8988T (cell line): ENCODE results near the gene GRM3.

Experiments used
- DNase-seq: peaks from one replicate; pipeline ENCODE4 v3.0.0; 2011

GRM3 gene

DNA sequence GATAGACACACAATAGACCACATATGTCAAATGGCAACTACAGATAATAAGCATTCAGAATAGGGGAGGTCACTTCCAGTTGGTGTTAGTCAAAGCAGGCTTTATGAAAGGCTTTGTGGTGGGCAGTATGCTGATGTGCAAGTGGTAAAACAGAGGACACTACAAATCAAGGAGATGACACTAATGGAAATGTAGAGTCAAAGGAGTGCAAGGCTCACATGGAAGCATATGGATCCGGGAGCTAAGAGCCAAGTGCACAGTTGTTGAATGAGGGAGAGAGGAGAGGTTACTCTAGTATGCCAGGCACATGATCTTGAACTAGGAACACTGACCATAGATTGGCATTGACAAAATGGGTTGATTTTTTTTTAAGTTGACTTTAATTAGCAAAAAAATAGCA, 62.7 kb downstream of the GRM3 start:
- no peak for DNase-seq

DNA sequence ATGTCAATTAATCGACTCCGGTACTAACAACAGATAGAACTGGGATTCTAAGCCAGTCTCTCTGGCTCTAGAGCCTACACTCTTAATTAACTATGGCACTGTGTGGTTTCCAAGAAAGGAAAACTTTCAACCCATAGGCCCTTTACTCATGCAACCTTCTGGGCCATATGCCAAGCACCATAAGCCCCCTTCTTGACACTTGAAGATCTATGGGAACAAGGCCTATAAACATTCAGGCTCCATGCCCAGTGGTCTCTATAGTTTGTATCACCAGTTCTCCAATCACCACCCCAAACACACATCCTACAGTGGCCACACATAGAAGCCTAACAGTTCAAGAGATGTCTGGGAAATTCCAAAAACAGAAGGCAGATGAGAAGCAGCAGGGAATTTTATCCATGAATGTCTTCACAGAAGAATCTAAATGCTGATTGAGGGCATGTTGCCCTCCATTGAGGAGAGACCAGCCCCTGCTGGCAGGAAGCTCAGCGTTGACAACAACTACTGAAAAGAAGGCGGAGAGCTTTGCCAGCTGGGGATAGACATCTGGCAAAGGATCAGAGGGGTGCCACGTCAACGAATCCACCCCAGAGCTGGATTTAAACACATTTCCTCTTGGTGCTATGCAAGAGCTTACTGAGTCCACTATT, 64.4 kb downstream of the GRM3 start:
- DNase-seq = no peak

DNA sequence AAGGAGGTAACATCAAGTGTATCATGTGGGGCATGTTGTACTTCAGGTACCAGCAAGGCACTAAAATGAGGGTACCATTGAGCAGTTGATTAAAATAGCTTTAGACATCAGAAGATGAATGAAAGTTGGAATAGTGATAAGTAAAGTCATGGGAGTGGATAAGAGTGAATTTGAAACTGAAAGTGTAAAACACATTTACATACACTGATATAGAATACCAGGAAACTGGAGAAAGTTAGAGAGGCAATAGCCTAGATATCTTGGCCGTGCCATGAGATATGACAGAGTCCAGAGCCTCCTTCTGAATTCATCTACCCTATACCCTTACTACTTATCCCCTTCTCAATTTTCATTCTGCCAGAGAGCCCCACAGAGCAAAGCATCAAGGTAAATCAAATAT, 76.6 kb downstream of the GRM3 start:
- DNase-seq = no peak

DNA sequence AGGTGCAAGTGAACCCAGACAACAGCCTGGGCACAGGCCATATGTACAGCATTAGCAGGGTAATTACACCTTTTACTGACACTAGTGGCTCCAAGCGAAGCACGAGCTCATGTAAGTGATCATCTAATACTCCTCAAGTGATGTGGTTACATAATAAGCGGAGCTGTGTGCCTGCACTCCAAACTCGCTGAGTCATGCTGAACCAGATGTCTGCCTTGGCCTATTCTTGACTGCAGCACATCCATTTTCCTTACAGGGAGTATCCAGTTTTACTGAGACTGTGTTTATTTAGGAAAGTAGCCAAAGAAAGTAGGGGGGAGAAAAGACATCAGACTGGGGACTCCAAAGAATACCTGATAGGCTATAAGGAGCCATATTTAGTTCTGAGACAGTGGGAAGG, 90.1 kb downstream of the GRM3 start:
- DNase-seq = no peak

DNA sequence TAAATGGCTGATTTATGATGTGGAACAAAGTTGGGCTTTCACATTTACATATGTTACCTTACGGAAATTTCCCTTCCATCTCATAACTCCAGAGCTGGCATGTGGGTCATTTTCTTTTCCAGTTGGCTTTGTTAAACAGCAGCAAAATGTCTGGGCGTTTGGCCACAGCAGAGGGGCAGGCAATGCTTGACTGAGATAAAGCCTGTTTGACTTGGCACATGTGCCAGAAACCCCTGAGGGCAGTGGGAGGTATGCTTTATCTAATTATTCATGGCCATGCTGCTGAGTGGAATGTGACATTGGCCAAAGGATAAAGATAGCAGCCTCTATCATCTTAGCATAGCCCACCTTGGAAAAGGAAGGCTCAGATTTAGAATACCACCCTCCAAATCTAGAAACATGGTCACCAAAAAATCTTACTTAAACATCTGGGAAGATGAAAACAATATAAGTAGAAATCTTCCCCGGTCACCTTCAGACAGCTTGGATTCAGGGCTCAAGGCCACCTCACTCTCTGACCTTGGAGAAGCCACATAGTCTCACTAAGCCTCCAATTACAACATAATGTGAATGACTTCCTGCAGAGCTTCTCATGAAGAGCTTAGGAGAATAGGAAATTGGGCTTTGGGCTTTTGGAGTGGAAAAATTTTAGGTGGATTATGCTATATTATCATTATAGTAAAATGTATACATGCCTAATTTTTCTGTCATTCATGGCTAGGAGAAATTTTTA, 101.5 kb downstream of the GRM3 start:
- DNase-seq = no peak

DNA sequence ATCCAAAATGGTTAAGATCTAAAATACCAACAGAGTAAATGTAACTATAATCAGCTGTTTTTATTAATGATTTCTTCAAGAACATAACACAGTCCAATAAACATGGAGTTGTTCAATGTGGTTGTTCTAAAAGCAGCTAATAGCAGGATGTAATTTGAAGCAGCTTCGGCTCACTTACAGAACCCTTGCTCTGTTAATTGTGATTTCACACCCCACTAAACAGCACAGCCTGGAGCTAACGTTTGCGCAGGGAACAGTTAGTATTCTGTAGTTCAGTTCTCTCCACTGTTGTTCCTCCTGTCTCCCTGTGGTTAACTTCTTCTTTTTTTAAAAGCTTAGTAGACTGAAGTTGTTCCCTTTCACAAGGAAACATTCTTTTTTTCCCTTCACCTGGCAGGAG, 104.0 kb downstream of the GRM3 start:
- DNase-seq = no peak

DNA sequence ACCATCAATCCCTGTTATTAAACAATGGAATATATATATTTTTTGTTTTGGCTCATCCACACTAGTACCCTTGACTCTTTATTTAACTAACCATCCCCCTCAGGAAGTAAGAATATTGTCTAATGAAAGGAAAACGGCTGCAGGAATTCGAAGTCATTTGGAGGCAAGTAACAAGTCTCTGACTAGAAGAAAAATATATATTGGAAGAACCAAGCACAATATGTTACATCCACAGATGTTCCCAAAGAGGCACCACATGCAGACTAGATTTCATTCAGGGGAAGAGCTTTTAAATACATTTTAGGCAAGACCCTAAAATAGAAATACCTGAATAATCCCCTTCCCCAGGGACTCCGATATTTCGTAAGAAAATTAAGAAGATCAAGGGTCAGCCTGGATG, 104.5 kb downstream of the GRM3 start:
- no peak for DNase-seq

DNA sequence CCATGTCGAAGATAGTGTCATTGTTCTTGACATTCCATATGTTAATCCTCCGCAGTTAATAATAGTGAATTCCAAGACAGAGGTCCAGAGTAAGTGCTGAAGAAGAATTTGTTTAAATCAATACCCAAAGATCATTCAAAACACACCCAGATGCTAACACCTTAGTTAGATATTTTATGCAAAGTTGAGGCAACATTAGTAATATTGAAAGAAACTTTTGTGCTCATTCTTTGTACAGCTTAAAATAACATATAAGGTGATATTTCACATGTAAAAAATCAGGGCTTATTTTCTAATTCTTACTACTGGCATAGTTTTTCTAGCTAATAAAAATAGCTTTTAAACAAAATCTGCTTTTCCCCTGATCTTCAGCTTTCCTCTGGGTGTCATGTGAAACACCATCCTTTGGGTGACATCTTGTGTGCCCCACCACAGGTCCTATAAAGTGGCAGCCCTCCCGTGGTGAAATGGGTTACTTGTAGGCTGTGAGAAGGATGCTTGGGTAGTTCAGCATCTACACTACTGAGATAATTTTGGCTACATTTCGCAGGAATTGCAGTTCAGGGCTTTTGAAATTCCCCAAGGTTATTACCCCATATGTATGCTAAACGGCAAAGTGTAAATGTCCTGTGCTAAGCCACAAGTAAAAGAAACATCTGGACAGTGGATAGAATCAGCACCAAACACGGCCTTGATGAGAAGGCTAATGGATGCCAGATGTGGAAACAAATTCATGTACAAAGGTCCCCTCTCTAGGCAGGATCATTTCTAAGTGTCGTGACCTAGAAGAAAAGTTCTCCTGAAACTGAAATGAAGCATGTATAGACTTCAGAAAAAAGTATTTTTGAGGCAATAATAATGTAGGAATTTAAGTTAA, 105.4 kb downstream of the GRM3 start:
- DNase-seq = no peak

DNA sequence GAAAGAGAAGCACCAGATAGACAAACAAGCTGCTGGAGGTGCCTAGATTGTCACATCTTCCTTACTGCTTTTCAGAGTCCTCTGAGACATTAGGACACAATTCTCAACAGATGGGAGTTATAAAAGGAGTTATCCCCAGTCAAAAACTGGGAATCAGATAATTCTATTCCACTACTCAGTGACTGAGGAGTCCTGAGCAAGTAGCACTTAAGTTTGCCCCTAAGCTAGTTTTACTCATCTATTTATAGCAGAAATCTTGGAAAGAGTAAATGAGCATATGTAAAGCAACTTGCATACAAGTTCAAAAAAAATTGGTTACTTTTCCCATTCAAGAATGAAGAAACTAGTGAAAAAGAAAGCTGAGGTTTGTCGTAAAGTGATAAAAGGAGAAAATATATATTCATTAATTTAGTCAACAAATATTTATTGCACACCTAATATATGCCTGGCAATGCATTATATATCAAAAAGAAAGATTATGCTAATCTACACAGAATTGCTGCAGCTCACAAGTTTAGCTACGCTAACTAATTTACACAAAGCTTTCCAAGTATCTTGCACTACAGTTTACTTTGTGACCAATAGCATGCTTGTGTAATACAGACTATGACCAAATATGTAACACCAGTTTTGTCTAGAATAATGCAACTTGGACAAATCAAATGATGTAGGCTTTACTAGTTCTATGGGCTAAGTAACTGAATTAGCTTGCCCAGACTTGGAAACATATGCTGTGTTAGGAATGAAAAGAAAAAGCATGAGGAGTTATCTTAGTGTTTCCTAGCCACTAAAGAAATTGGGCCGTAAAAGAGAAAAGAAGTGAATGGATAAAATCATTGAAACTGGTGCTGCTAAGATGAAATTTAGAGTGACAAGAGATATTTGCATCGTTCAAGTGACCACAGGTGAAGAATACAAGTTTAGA, 106.3 kb downstream of the GRM3 start:
- no peak for DNase-seq

DNA sequence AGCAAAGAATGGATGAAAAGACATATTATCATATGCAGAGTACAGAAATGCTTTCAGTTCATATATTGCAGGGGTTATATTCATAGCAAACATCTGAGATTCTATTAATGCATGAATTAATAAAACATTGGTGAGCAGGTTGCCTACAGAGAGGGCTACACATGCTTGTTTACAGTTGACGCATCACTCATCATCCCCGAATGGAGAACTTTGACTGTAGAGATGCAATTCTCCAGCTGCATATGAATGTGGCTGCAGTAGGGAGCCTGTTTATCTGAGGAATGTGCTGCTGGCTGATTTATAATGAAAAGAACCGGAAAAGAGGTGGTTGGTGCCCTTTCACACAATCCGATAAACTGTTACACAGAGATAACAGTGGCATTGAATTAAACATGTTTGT, 116.5 kb downstream of the GRM3 start:
- no peak for DNase-seq

DNA sequence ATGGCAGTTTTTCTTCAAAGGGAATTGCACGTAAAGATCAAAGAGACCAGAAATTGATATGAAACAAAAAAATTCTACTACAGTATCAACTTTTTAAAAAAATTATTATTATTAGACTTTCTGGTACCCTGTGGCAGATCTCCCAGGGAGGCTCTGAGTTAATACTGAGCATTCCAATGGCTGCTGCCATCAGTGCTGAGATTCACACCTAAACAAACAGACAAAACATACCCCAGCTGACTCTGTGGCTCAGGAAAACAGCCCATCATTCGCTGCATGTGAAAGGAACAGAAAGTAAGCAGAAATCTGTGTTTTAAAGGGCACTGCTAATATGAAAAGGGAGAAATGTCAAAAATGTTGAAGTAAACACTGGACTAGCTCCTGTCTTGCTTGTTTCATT, 118.4 kb downstream of the GRM3 start:
- DNase-seq = no peak

DNA sequence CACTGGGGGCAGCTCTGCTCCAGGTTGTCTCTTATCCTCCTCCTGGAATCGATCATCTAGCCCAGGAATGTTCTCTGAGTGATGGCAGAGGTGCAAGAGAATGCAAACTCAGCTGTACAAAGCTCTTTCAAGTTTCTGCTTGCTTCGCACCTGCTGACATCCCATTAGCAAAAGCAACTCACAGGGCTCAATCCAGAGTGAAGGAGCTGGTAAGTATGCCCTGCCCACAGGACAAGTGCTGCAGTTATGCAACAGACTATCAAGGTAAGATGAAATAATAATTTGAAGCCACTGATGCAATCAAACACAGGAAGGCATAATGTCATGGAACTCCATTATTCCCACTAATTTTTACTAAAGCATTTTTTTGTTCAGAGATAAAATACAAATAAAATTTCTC, 122.2 kb downstream of the GRM3 start:
- DNase-seq = no peak

DNA sequence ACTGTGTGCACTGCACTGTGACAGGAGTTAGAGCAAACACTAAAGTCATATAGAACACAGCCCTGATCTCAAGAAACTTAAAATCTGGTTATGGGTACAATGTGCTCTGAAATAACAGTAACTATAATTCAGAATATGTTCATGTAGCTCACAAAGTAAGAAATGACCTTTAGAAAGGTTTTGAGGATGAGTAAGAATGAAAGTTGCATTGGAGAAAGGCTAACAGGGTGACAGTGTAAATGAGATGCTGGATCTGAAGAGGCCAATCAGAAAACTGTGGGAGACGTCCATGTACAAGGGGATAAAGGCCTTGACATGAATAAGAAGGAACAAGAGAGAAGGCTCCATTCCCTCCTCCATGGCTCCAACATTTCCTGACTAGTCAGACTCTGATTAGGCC, 124.7 kb downstream of the GRM3 start:
- no peak for DNase-seq

DNA sequence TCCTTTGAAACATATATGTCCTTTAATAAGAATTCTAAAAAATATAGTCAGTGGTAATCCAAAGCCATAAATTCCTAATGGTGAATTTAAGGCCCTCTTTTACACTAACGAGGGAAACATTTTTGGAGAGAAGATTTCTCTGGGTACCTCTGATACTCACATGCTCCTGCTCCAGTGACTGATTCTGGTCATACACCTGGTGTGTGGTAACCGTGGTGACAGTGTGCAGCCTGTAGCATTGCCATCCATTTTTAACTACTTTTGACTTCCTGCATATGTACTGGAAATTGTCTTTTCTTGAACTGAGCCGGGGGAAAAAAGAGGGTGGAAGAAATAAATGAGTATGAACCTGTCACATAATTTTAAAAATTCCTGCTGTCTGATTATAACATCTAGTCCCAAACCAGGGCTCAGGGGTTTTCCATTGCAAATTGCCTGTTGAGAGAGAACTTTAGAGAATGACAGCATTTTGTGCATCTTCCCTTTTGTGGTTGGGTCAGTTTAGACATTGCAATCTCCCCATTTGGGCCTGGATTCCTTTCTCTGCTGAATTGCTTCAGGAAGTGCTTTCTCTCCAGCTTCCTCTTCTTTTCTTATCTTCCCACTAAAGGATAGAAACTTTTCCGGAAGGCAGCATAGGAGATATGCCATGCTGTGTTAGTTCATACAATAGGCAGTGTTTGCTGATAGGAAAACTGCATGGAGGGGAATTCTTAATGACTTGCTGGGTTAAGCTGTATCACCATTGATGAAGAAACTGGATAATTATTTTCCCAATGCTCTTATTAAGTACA, 125.5 kb downstream of the GRM3 start:
- DNase-seq = no peak

DNA sequence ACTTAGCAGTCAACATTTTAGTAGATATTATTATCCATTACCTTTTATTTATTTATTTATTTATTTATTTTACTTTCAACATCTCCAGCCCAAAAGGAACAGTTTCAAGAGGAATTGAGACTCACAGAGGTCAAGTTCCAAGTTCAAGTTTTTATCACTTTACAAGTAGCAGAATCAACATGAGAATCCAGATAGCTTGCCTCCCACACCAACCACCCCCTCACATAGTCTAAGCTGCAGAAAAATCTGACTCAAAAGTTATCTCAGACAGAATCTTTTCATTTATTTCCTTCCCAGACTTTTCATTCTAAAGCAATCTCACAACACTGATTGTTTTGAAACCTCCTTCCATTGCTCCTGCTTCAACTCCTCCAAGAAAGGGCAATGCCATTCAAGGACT, 129.6 kb downstream of the GRM3 start:
- DNase-seq = no peak

DNA sequence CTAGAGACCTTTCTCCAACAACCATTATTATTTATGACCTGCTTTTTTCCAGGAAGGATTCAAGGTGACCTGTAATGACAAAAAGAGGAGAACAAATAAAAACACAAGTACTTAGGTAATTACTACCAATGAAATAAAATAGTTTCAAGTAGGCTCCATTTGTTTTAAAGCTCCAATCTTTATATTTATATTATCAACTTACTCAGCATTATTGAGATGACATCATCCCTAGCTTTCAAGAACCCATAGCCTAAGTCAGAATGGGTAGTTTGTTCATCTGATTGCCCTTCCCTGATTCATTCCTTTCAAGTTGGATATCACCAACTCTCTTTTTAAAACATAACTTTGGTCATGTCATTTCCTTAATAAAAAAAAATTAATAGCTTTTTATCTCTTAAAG, 131.5 kb downstream of the GRM3 start:
- no peak for DNase-seq

DNA sequence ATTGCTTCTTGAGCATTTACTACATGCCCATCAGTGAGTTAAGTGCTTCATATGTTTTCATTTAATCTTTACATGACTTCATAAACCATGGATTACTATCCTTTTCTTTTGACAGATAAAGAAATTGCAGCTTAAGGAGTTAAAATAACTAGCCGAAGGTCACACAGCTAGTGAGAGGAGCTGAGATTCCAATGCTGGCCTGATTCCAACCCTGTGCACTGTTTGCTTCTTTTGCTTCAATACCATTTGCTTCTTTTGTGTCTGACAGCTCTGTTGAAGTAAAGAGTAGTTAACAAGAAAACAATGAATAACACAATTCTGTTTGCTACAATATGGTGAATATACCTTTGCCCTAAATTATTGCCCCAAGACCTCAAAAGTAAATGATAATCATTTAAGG, 132.4 kb downstream of the GRM3 start:
- DNase-seq = no peak

DNA sequence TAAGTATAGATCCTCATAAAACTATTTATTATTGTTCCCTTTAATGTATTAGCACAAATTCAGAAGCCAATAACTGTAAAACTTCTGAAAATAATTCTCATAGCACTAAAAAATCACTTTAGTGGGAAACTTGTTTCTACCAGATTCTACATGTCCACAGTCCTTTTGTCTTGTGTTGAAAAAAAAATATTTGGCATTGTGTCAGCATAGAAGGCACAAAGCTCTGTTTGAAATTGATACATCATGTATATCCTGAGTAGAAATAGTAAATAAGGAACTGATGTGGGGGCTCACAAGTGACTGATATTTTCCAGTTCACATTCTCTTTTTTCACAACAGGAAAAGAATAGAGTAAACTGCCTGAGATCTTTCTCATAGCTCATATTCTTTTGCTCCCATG, 134.6 kb downstream of the GRM3 start:
- no peak for DNase-seq

DNA sequence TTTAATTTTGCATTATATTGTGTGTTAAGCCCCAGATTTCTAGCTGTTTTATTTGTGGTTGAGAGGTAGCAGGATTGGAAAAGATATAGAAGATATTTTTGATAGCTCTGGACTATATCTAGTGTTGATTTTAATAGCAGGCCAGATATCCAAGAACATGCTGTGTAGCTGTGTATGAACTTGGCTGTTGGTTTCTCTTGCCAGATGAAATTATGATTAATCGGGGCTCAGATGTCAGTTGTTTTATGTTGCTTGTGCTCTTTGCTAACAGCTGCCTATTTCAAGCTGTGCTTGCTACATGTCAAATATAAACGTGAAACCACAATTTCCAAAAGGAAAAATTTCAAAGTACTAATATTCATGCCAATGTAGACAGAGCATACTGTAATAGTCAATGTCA, 141.1 kb downstream of the GRM3 start:
- DNase-seq = no peak

DNA sequence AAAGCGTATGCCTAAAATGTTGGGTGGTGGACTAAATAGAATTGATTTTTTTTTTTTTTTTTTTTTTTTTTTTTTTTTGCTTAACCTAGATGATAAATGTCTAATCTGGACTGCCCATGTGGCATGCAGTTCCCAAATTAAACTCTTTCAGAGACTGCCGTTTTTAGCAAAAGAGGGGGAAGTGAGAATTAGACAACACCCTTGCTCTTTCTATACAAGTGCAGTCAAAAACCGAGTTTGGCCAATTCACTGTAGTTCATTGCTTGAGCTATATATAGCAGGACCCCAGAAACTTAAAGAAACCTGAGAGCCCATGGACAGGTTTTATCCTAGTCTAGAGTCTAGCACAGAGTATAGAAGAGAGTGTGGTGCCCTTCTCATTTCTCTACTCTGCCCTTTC, 141.9 kb downstream of the GRM3 start:
- DNase-seq = no peak

DNA sequence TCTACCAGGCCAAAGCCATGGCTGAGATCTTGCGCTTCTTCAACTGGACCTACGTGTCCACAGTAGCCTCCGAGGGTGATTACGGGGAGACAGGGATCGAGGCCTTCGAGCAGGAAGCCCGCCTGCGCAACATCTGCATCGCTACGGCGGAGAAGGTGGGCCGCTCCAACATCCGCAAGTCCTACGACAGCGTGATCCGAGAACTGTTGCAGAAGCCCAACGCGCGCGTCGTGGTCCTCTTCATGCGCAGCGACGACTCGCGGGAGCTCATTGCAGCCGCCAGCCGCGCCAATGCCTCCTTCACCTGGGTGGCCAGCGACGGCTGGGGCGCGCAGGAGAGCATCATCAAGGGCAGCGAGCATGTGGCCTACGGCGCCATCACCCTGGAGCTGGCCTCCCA, 142.7 kb downstream of the GRM3 start:
- DNase-seq = no peak

DNA sequence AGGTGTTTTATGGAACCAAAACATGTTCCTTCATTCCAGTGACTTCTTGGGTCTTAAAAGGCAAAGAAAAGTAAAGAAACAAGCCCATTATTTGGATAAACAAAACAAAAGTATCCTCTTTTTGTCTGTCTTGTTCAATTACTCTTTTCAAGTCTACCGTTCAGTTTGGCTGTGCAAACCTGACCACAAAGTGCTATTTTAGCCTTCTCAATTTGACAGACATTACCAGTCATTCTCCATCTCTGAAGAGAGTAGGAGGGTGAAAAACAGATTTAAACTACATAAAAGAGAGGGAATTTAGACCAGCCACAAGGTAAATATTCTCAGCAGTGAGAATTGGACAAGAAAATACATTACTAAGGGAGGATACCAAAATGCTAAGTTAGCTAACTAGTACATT, 145.2 kb downstream of the GRM3 start:
- no peak for DNase-seq
